GM12873 (cell line): ENCODE measurements around the gene BAZ1B.

Source experiments
- TF ChIP-seq, protein P1 (sequence below): IDR thresholded peaks from 2 replicates; pipeline ENCODE4 v1.5.1; 2012; ENCODE audit warnings: low read depth, mild to moderate bottlenecking, moderate library complexity, low read length, control low read depth; ENCODE audit not compliant: insufficient read depth; ENCODE audit errors: missing control alignments

BAZ1B gene

DNA sequence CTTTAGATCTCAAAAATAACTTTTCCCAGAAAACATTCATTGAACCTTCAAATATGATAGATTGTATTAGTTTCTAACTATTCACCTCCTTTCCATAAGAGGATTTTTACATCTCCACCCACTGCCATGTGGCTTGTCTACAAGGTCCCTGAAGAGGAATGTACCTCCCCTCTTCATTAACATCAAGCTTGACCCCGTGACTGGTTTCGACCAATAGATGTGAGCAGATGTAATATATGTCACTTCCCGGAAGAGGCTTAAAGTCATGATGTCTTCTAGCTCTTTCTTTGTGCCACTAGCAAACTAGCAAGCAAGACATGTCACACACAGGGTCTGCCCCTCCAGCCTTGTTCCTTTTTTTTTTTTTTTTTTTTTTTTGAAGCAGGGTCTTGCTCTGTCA, 6.9 kb downstream of the BAZ1B start:
- TF ChIP-seq, protein P1, sequence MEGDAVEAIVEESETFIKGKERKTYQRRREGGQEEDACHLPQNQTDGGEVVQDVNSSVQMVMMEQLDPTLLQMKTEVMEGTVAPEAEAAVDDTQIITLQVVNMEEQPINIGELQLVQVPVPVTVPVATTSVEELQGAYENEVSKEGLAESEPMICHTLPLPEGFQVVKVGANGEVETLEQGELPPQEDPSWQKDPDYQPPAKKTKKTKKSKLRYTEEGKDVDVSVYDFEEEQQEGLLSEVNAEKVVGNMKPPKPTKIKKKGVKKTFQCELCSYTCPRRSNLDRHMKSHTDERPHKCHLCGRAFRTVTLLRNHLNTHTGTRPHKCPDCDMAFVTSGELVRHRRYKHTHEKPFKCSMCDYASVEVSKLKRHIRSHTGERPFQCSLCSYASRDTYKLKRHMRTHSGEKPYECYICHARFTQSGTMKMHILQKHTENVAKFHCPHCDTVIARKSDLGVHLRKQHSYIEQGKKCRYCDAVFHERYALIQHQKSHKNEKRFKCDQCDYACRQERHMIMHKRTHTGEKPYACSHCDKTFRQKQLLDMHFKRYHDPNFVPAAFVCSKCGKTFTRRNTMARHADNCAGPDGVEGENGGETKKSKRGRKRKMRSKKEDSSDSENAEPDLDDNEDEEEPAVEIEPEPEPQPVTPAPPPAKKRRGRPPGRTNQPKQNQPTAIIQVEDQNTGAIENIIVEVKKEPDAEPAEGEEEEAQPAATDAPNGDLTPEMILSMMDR = no peak

DNA sequence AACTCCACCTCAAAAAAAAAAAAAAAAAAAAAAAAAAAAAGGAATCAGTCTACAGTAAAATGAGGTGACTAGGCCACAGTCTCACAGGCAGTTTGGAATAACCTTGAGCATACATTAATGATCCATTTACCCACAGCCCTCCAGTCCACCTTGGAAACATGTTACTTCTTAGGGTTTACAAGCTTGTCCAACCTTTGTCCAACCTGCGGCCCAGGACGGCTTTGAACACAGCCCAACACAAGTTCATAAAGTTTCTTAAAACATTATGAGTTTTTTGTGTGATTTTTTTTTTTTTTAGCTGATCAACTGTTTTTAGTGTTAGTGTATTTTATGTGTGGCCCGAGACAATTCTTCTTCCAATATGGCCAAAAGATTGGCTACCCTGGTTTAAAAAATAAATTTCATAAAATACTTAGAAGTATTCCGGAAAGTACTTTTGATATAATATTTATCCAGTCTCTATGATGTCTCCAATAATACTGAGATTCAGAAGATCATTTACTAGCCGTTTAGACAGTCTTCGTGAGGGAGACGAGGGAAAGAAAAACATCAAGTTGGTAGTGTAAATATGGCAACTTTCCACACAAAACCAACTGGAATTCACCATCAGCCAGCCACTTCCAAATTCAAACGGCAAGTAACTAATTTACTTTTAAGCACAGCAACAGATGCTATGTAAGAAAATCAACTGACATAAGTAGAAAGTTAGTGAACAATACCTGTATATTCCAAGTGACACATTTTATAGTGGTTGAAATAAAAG, 9.9 kb downstream of the BAZ1B start:
- TF ChIP-seq, protein P1 = no peak

DNA sequence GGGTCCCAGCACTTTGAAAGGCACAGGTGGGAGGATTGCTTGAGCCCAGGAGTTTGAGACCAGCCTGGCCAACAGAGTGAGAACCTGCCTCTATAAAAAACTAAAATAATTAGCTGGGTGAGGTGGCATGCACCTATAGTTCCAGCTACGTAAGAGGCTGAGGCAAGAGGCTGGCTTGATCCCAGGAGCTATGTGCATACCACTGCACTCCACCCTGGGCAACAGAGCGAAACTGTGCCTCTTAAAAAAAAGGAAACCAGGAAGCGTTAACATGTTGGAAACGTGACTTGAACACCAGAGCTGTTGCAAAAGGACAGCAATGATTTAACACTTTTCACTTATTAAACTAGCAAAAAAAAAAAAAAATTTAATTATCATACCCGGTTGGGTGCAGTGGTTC, 12.6 kb downstream of the BAZ1B start:
- TF ChIP-seq, protein P1 = no peak

DNA sequence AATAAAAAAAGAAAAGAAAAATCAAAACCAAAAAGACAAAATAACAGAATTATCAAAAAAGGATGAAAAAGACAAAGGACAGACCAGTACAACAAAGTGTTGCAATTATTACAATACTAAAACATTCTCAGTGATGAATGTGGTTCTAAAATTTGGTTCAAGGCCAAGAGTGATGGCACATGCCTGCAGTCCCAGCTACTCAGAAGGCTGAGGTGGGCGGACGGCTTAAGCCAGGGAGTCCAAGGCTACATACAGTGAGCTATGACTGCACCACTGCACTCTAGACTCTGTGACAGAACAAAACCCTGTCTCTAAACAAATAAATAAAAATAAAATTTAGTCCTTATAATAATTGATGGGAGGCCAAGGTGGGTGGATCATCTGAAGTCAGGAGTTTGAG, 14.5 kb downstream of the BAZ1B start:
- TF ChIP-seq, protein P1 = no peak

DNA sequence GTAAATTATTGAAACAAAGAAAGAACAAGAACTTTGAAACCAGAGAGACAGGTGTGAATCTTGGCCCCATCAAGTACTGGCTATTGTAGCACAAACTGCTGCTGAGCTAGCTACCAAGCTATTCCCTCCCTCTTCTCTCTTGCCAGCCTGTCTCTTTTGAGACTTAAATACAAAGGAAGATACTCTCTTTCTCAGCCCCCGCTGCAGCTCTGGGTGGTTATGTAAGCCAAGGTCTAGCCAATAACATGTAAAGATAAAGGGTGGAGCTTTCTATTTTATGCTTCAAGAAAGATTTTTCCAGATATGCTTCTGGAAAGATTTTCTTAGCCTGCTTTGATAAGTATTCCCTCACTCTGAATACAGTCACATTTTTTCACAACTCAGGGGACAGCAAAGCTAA, 17.2 kb downstream of the BAZ1B start:
- TF ChIP-seq, protein P1 = no peak

DNA sequence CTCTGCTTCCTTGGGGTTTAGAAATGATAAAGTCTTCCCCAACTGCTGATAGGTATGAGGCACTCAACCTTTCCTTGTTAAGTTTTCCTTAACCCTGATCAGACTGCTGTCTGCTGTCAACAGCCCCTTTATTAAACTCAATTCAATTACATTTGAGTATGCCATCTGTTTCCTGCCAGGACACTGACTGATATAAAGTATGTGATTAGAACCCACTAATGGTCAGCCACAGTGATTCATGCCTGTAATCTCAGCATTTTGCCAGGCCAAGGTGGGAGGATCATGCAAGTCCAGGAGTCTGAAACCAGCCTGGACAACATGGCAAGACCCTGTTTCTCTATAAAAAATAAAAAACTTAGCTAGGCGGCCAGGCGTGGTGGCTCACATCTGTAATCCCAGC, 18.1 kb downstream of the BAZ1B start:
- TF ChIP-seq, protein P1 = no peak

DNA sequence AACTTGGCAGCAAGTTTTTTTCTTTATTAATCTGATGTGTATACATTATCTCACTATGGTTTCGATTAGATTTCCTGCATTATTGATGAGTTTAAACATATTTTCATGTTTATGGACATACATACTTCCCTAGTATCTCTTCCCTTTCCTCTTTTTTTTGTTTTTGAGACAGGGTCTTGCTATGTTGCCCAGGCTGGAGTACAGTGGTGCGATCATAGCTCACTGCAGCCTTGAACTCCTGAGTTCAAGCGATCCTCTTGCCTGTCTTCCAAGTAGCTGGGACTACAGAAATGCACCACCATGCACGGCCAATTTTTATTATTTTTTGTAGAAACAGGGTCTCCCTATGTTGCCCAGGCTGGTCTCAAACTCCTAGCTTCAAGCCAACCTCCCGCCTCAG, 18.9 kb downstream of the BAZ1B start:
- TF ChIP-seq, protein P1 = no peak
